GM18907 (cell line): ENCODE measurements around the gene AGAP5.
"Not testable (repeated sequence)": the region's sequence is repeated elsewhere in the genome, so short reads cannot be mapped to it uniquely, and the experiment has no call there.

ENCODE experiments used
- ATAC-seq: cut with Tn5 transposase; IDR thresholded peaks from one replicate; pipeline ENCODE4 v1.9.1; 2021; ENCODE audit warnings: mild to moderate bottlenecking, moderate library complexity; ENCODE audit not compliant: unreplicated experiment

AGAP5 gene

GRCh38 chr10:73662705-73663104 is 35.2 kb downstream of the AGAP5 start:
- not testable (repeated sequence) for ATAC-seq

DNA sequence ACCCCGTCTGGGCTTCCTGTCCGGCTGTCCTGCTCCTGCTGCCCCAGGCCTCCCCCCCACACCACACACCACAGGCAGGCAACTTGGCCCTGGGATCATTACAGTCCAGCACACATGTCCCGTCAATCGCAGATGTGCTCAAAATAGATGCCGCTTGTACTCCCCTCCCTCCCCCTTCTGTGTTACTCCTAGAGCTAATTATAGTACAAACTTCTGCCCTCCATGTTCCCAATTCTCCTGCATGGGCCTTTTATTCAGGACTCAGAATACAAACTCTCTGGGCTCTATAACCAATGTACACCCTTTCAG is 42.0 kb downstream of the AGAP5 start, which contains the start of gene SYNPO2L:
TSS of gene SYNPO2L (minus strand) at position 40 of the 309 bp plus-strand sequence. CDS start 107 bp downstream, outside the sequence.
- ATAC-seq: no peak

- ATAC-seq: no peak
Measured at GRCh38 chr10:73655257-73655989, 42.5 kb downstream of the AGAP5 start.

- ATAC-seq: no peak
Measured at GRCh38 chr10:73653701-73654100, 44.2 kb downstream of the AGAP5 start.

GRCh38 chr10:73653195-73653594 is 44.7 kb downstream of the AGAP5 start:
- ATAC-seq: no peak

GRCh38 chr10:73650537-73651331 is 47.2 kb downstream of the AGAP5 start:
- peak; percentile 40 for ATAC-seq

- ATAC-seq: no peak
Measured at GRCh38 chr10:73649876-73650536, 47.9 kb downstream of the AGAP5 start.

DNA sequence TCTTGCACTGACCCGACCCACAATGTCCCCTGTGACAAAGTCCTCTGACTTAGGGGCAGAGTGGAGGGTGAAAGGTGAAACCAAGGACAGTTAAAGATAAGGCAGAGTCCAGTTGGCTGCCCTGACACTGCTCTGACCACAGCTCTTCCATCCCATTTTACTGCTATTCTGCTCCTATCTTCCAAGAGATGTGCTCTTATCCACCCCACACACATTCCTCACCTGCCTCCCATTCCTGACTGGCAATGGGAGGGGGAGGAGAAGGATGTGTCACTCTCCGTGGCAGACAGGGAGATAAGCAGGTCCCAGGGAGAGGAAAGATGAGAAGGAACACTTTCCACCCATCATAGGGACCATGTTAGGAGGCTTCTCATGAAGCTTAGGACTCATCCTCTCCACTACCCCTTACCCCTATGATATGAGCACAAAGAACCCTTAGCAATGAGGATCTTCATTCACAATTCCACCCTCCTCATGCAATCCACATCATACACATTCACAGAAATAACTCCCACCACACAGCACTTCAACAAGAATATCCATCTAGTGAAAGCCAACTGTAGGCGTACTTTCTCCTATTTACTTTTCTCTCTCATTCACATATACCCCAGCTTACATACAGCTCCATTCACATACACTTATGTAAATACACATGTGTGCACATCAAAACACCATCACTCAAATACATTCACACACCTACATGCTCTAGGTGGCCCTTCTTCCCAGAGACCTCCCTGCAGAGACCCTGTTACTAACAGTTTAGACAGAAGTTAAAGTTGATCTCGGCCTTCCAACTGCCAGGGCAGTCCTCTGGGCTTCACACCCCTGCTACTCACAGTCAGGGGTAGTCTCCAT is 48.7 kb downstream of the AGAP5 start:
- no peak for ATAC-seq

- no peak for ATAC-seq
Measured at GRCh38 chr10:73647875-73648651, 49.8 kb downstream of the AGAP5 start.

DNA sequence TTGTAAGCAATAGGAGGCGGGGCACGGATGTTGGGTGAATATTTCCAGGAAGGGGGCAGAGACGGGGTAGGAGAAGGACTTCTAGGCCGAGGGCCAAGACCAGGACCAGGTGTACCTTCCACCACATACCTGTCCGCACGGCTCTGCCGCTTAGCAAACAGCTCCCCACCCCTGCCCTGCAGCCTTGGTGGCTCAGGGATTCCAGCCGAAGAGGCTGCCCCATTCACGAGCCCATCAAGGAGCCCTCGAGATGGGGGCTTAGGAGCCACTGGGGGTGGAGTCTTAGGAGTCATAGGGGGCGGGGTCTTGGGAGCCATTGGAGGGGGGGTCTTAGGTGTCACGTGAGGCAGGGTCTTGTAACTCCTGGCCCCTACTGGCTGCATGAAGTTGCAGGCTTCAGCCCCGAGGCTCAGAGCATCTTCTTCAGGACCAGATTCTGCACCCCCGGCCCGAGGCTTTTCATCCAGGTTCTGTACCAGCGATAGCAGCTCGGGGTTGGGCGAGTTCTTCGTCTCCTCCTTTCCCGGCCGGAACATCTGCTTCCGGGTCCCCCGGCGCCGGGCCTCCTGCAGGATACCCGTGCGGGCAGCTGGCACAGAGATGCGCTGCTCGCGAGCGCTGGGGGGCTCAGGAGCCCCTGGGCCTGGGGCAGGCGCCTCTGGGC is 50.6 kb downstream of the AGAP5 start:
- ATAC-seq: no peak

GRCh38 chr10:73646598-73647041 is 51.3 kb downstream of the AGAP5 start:
- ATAC-seq: no peak

- ATAC-seq: no peak
Measured at GRCh38 chr10:73645251-73645650, 52.7 kb downstream of the AGAP5 start.

DNA sequence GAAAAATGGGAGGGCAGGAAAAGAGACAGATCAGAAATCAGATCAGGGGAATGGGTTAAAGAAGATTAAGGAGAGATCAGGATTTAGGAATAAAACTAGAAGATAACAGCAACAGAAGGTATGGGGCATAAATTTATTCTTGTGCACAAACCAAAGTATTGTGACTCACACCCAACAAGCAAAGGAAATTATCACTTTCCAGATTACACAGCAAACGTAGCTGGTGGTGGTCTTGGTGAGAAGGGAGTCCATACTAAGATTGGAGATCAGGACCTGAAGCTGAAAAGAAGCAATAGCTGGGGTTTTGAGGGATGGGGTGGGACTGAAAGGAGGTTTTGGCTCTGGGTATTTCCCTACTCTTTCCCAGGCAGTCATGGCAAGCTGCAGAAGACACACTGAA is 53.1 kb downstream of the AGAP5 start:
- no peak for ATAC-seq

- peak; percentile 49 for ATAC-seq
Measured at GRCh38 chr10:73644015-73644743, 53.7 kb downstream of the AGAP5 start.

- ATAC-seq: no peak
Measured at GRCh38 chr10:73643362-73643761, 54.5 kb downstream of the AGAP5 start.

DNA sequence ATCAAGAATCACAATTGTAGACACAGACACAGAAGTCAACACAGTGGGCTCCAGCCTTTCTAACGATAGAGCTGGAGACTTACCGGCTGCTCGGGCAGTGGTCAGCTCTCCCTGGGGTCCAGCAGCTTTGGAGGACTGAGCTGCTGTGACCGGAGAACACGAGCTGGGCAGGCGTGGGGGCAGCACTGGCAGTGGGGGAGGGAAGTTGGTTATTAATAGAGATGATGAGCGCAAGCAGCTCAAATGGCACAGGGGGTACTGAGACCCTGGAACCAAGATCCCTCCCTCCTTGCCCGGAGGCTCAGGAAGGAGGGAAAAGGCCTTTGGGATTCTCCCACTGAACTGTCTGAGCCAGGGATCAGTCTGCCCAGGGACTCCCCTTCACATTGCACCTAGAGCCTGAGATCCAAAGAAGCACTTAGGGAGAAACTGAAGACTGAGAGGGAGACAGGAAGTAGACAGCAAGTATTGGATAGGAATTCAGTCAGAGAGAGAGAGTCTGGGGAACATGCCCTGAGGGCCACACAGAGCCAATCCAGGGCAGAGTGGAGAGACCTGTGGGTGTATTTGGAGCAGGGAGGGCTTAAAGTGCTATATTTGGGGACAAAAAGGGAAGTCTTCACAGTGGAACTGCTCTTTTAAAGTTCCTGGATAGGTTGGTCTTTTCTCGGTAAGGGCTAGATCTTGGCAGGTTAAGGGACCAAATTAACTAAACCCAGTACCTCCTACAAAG is 56.4 kb downstream of the AGAP5 start, which contains the start of gene MYOZ1:
TSS of gene MYOZ1 (minus strand) at position 147 of the 733 bp plus-strand sequence. CDS start 1,457 bp downstream, outside the sequence.
- no peak for ATAC-seq

GRCh38 chr10:73639286-73639685 is 58.6 kb downstream of the AGAP5 start:
- ATAC-seq: no peak

- no peak for ATAC-seq
Measured at GRCh38 chr10:73635781-73636180, 62.1 kb downstream of the AGAP5 start.
